Activated T-cell treated with anti-CD3 and anti-CD28 coated beads, Interleukin-2, amount 50 U/mL, for 72 hours (primary cell): Measurements from ENCODE around the gene USB1. TPM values are rescaled to one million over a fixed set of nuclear protein-coding genes. Genes with fewer than 3 reads are reported as not detected.
"Not testable (repeated sequence)": the region's sequence is repeated elsewhere in the genome, so short reads cannot be mapped to it uniquely, and the experiment has no call there.

Experiments used
- ATAC-seq, 2 donors: fragments of 150-1000 bp; cut with Tn5 transposase; replicated peaks in 1 of 2; 2 replicates each; pipeline ENCODE4 v1.10.0; 2021; ENCODE audit warnings: moderate library complexity in 2 of 2, mild to moderate bottlenecking in 1 of 2
- DNase-seq, 2 donors: peaks; one replicate each; pipeline ENCODE4 v3.0.0; 2021 to 2022; ENCODE audit warnings: mixed read lengths in 1 of 2
- H3K27ac Mint-ChIP-seq: one replicate; pipeline ENCODE4 v1.8.0; 2022; ENCODE audit warnings: mild to moderate bottlenecking, moderate library complexity, mixed read lengths
- H3K27me3 Mint-ChIP-seq: one replicate; pipeline ENCODE4 v1.8.0; 2022; ENCODE audit warnings: low read depth, mixed read lengths
- H3K36me3 Mint-ChIP-seq, 2 donors: one replicate each; pipeline ENCODE4 v1.8.0; 2022; ENCODE audit warnings: mixed read lengths in 2 of 2, mild to moderate bottlenecking in 1 of 2; ENCODE audit not compliant: insufficient read depth in 2 of 2
- H3K4me1 Mint-ChIP-seq: one replicate; pipeline ENCODE4 v1.8.0; 2022; ENCODE audit warnings: low read depth, mixed read lengths
- H3K4me3 Mint-ChIP-seq, 2 donors: one replicate each; pipeline ENCODE4 v1.8.0; 2022; ENCODE audit warnings: mild to moderate bottlenecking in 2 of 2, mixed read lengths in 2 of 2, moderate library complexity in 2 of 2
- H3K9me3 Mint-ChIP-seq, 2 donors: one replicate each; pipeline ENCODE4 v1.8.0; 2022; ENCODE audit warnings: mixed read lengths in 2 of 2
- total RNA-seq, 2 donors: library from RNA; stranded (reverse); gene quantifications; one replicate each; pipeline ENCODE4 v1.2.3, GENCODE V29; 2022

Gene USB1
- total RNA-seq, 2 donors from 2014 or later, result 38.9 to 45.0 TPM

GRCh38 chr16:57977418-57978069, 23.7 kb upstream of the USB1 start:
- DNase-seq (no peak), ATAC-seq (no peak)
- Mint-ChIP-seq H3K36me3 (no peaks in the 10 kb centered on the region), H3K27me3 (no peaks in the 10 kb centered on the region), H3K4me3 (no peak overlapping the region), H3K9me3 (no peaks in the 10 kb centered on the region), H3K27ac (no peak overlapping the region), H3K4me1 (no peaks in the 10 kb centered on the region)

GRCh38 chr16:57978070-57978465, 23.1 kb upstream of the USB1 start:
- H3K27ac Mint-ChIP-seq, H3K36me3 Mint-ChIP-seq, ATAC-seq, H3K27me3 Mint-ChIP-seq, H3K9me3 Mint-ChIP-seq, DNase-seq, H3K4me3 Mint-ChIP-seq, H3K4me1 Mint-ChIP-seq: not testable (repeated sequence)

- H3K36me3 Mint-ChIP-seq, result no peaks in the 10 kb centered on the region
Observed at GRCh38 chr16:57979006-57979585, 22.1 kb upstream of the USB1 start.

GRCh38 chr16:57981636-57982035, 19.6 kb upstream of the USB1 start:
- no peak for ATAC-seq
- Mint-ChIP-seq H3K9me3 (no peaks in the 10 kb centered on the region), H3K4me3 (no peak overlapping the region), H3K27me3 (no peaks in the 10 kb centered on the region), H3K27ac (no peak overlapping the region), H3K36me3 (peaks cover 0 to 1% of the 10 kb centered on the region in 2 donors), H3K4me1 (peaks cover 17% of the 10 kb centered on the region)
- DNase-seq, result no peak

More at GRCh38 chr16:57979006-57979585, 22.1 kb upstream of the USB1 start:
- ATAC-seq, result no peak
- Mint-ChIP-seq H3K4me3 (no peak overlapping the region), H3K27ac (no peak overlapping the region), H3K27me3 (no peaks in the 10 kb centered on the region), H3K4me1 (peaks cover 4% of the 10 kb centered on the region), H3K9me3 (no peaks in the 10 kb centered on the region)
- DNase-seq, result no peak

GRCh38 chr16:57982385-57982784, 18.8 kb upstream of the USB1 start:
- no peak for ATAC-seq
- Mint-ChIP-seq H3K36me3 (peaks cover 0 to 1% of the 10 kb centered on the region in 2 donors), H3K4me1 (peaks cover 17% of the 10 kb centered on the region), H3K9me3 (no peaks in the 10 kb centered on the region), H3K27ac (no peak overlapping the region), H3K4me3 (no peak overlapping the region), H3K27me3 (no peaks in the 10 kb centered on the region)
- no peak for DNase-seq

- Mint-ChIP-seq H3K27ac (peak overlapping the region; percentile 64), H3K36me3 (peaks cover 0 to 1% of the 10 kb centered on the region in 2 donors), H3K9me3 (no peaks in the 10 kb centered on the region), H3K4me3 (peak overlapping the region; percentile 87 to 93), H3K27me3 (no peaks in the 10 kb centered on the region), H3K4me1 (peaks cover 17% of the 10 kb centered on the region)
- ATAC-seq (peak; percentile 96 to 97), DNase-seq (peak; percentile 94 to 96)
Observed at GRCh38 chr16:57984443-57985203, 16.6 kb upstream of the USB1 start.

- H3K4me1 Mint-ChIP-seq, result peaks cover 17% of the 10 kb centered on the region
- H3K27me3 Mint-ChIP-seq, result no peaks in the 10 kb centered on the region
- DNase-seq (no peak), ATAC-seq (peak; percentile 66 to 72)
- no peaks in the 10 kb centered on the region for H3K9me3 Mint-ChIP-seq
- peak overlapping the region; percentile 64 for H3K27ac Mint-ChIP-seq
- H3K36me3 Mint-ChIP-seq, result peaks cover 0 to 1% of the 10 kb centered on the region in 2 donors
- peak overlapping the region; percentile 87 to 93 for H3K4me3 Mint-ChIP-seq
Observed at GRCh38 chr16:57985204-57986181, 15.7 kb upstream of the USB1 start.

- no peak overlapping the region for H3K27ac Mint-ChIP-seq
- peak overlapping the region; percentile 25 to 93 for H3K4me3 Mint-ChIP-seq
- no peaks in the 10 kb centered on the region for H3K9me3 Mint-ChIP-seq
- H3K4me1 Mint-ChIP-seq, result peaks cover 17% of the 10 kb centered on the region
- H3K27me3 Mint-ChIP-seq, result no peaks in the 10 kb centered on the region
- DNase-seq, result no peak
- ATAC-seq, result no peak
- H3K36me3 Mint-ChIP-seq, result peaks cover 0 to 1% of the 10 kb centered on the region in 2 donors
Observed at GRCh38 chr16:57986196-57986595, 15.0 kb upstream of the USB1 start.

GRCh38 chr16:57987441-57988177, 13.6 kb upstream of the USB1 start:
- Mint-ChIP-seq H3K9me3 (no peaks in the 10 kb centered on the region), H3K4me3 (no peak overlapping the region)
- no peak for DNase-seq

GRCh38 chr16:57988929-57989328, 12.3 kb upstream of the USB1 start:
- Mint-ChIP-seq H3K27ac (no peak overlapping the region), H3K4me1 (peaks cover 23% of the 10 kb centered on the region), H3K27me3 (no peaks in the 10 kb centered on the region), H3K4me3 (no peak overlapping the region), H3K9me3 (no peaks in the 10 kb centered on the region), H3K36me3 (peaks cover 0 to 1% of the 10 kb centered on the region in 2 donors)
- no peak for ATAC-seq
- no peak for DNase-seq

More at GRCh38 chr16:57987441-57988177, 13.6 kb upstream of the USB1 start:
- Mint-ChIP-seq H3K36me3 (peaks cover 0 to 1% of the 10 kb centered on the region in 2 donors), H3K4me1 (peaks cover 20% of the 10 kb centered on the region), H3K27ac (no peak overlapping the region), H3K27me3 (no peaks in the 10 kb centered on the region)
- no peak for ATAC-seq

- ATAC-seq (no peak), DNase-seq (no peak)
- Mint-ChIP-seq H3K9me3 (no peaks in the 10 kb centered on the region), H3K4me1 (peaks cover 8% of the 10 kb centered on the region), H3K27me3 (no peaks in the 10 kb centered on the region), H3K4me3 (no peak overlapping the region), H3K36me3 (no peaks in the 10 kb centered on the region), H3K27ac (no peak overlapping the region)
Observed at GRCh38 chr16:57991551-57992059, 9.6 kb upstream of the USB1 start.

GRCh38 chr16:57992084-57992483, 9.1 kb upstream of the USB1 start:
- DNase-seq (no peak), ATAC-seq (no peak)
- H3K36me3 Mint-ChIP-seq, result no peaks in the 10 kb centered on the region
- H3K9me3 Mint-ChIP-seq, result no peaks in the 10 kb centered on the region
- peaks cover 8% of the 10 kb centered on the region for H3K4me1 Mint-ChIP-seq
- H3K4me3 Mint-ChIP-seq, result no peak overlapping the region
- H3K27ac Mint-ChIP-seq, result no peak overlapping the region
- no peaks in the 10 kb centered on the region for H3K27me3 Mint-ChIP-seq
